ENCODE results near the gene ANGEL2. TPM values are rescaled to one million over a fixed set of nuclear protein-coding genes. Genes with fewer than 3 reads are reported as not detected.
A peak's percentile ranks its signal among the peaks of the same experiment; 100 is the strongest.
"Not testable (repeated sequence)": the region's sequence is repeated elsewhere in the genome, so short reads cannot be mapped to it uniquely, and the experiment has no call there.

The ANGEL2 gene
- total RNA-seq, 1 donor from 2014 or later = 21.2 TPM

- Mint-ChIP-seq H3K27ac (ENCODE audit: unreplicated experiment) (peak overlapping the region; percentile 88), H3K4me1 (ENCODE audit: low read depth) (peaks cover 34% of the 10 kb centered on the region), H3K4me3 (ENCODE audit: unreplicated experiment) (peak overlapping the region; percentile 89), H3K9me3 (ENCODE audit: low read depth) (peaks cover 12% of the 10 kb centered on the region), H3K36me3 (ENCODE audit: low read depth) (peaks cover 6% of the 10 kb centered on the region), H3K27me3 (ENCODE audit: low read depth) (no peaks in the 10 kb centered on the region)
- DNase-seq (ENCODE audit: low spot score) = no peak
- TF ChIP-seq CTCF (IDR thresholded peaks at IDR 0.05) = no peak
Observed at GRCh38 chr1:213050745-213051126, 35.1 kb upstream of the ANGEL2 start.

GRCh38 chr1:213049232-213049631, 33.6 kb upstream of the ANGEL2 start:
- Mint-ChIP-seq H3K36me3 (ENCODE audit: low read depth) (peaks cover 6% of the 10 kb centered on the region), H3K9me3 (ENCODE audit: low read depth) (peaks cover 12% of the 10 kb centered on the region), H3K4me3 (ENCODE audit: unreplicated experiment) (no peak overlapping the region)

DNA sequence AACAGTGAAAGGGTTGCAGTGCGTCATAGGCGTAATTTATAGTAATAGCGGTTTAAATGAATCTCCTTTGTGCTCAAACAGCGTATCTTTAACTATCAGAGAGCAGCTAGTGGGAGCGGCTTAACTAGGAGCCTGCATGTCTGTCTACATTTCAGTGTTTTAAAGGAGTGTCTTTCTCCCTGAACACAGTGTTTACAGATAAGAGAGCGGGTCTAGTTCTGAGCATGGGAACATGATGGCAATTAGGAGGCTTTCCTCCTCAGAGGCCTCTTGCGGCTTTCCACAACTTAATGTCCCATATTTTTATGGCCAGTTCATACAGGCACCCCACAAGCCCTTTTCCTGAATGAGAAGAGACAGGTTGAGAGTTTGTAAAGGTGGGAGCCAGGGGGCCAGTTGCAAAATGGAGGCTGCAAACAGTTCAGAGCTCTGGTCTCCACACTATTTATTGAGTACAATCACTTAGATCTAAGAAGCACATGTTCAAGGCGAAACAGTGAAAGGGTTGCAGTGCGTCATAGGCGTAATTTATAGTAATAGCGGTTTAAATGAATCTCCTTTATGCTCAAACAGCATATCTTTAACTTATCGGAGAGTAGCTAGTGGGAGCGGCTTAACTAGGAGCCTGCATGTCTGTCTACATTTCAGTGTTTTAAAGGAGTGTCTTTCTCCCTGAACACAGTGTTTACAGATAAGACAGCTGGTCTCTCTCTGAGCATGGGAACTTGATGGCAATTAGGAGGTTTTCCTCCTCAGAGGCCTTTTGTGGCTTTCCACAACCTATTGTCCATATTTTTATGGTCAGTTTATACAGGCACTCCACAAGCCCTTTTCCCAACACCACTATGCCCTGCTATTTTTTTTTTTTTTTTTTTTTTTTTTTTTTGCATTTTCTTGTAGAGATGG, 29.9 kb upstream of the ANGEL2 start:
- H3K9me3 Mint-ChIP-seq (ENCODE audit: low read depth); H3K27me3 Mint-ChIP-seq (ENCODE audit: low read depth); H3K36me3 Mint-ChIP-seq (ENCODE audit: low read depth); H3K4me1 Mint-ChIP-seq (ENCODE audit: low read depth); H3K27ac Mint-ChIP-seq (ENCODE audit: unreplicated experiment); H3K4me3 Mint-ChIP-seq (ENCODE audit: unreplicated experiment); DNase-seq (ENCODE audit: low spot score): not testable (repeated sequence)

More at GRCh38 chr1:213049232-213049631, 33.6 kb upstream of the ANGEL2 start:
- TF ChIP-seq CTCF (IDR thresholded peaks at IDR 0.05) = no peak
- Mint-ChIP-seq H3K27ac (ENCODE audit: unreplicated experiment) (no peak overlapping the region), H3K4me1 (ENCODE audit: low read depth) (peaks cover 28% of the 10 kb centered on the region), H3K27me3 (ENCODE audit: low read depth) (no peaks in the 10 kb centered on the region)
- DNase-seq (ENCODE audit: low spot score) = no peak

DNA sequence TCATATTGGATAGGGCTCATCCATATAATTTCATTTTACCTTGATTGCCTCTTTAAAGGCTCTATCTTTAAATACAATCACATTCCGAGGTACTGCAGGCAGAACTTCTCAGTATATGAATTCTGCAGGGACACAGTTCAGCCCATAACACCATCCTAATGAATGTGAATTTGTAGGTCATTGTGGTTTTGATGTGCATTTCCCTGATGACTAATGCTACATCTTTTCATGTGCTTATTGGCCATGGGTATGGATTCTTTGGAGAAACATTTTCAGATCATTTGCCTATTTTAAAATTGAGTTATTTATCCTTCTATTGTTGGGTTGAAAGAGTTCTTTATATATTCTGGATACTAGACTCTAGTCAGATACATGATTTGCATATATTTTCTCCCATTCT, 25.8 kb upstream of the ANGEL2 start:
- Mint-ChIP-seq H3K9me3 (ENCODE audit: low read depth) (no peaks in the 10 kb centered on the region), H3K4me3 (ENCODE audit: unreplicated experiment) (no peak overlapping the region)

DNA sequence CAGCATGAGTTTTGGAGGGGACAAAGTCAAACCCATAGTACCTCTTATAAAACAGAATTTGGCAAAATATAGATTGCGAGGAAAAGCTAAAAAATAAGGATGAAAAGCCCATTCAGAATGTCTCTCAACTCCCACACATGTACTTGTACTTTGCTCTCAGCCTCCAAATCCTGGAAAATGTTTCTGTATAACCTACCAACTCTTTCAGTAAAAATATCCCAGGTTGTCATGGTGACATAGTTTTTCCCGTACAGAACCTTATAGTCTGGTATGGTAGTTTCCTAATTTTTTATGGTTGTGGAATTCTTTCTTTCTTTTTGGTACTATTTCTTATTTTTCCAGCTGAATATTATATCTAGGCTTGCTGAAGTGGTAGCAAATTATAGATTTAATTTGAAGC, 19.9 kb upstream of the ANGEL2 start:
- Mint-ChIP-seq H3K4me1 (ENCODE audit: low read depth) (no peaks in the 10 kb centered on the region), H3K4me3 (ENCODE audit: unreplicated experiment) (no peak overlapping the region), H3K27ac (ENCODE audit: unreplicated experiment) (no peak overlapping the region), H3K9me3 (ENCODE audit: low read depth) (peaks cover 3% of the 10 kb centered on the region), H3K27me3 (ENCODE audit: low read depth) (peaks cover 15% of the 10 kb centered on the region), H3K36me3 (ENCODE audit: low read depth) (no peaks in the 10 kb centered on the region)
- DNase-seq (ENCODE audit: low spot score) = no peak
- no peak for TF ChIP-seq CTCF (IDR thresholded peaks at IDR 0.05)

More for the DNA sequence above, 25.8 kb upstream of the ANGEL2 start:
- no peak for DNase-seq (ENCODE audit: low spot score)
- H3K27me3 Mint-ChIP-seq (ENCODE audit: low read depth) = peaks cover 3% of the 10 kb centered on the region
- TF ChIP-seq CTCF (IDR thresholded peaks at IDR 0.05) = no peak
- H3K4me1 Mint-ChIP-seq (ENCODE audit: low read depth) = peaks cover 3% of the 10 kb centered on the region
- no peaks in the 10 kb centered on the region for H3K36me3 Mint-ChIP-seq (ENCODE audit: low read depth)
- no peak overlapping the region for H3K27ac Mint-ChIP-seq (ENCODE audit: unreplicated experiment)

DNA sequence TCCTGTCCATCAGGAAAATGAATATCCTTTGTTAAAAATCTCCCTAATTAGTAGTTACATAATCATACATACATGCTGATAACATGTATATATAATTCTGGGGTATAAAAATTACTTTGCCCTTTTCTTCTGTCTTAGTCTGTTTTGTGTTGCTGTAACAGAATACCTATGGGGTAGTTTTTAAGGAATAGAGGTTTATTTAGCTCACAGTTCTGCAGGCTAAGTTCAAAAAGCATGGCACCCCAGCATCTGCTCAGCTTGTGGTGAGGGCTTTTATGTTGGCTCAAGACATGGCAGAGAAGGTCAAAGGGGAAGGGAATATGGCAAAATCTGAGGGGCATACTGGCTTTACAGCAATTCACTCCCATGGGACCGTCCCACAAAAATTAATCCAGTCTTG, 19.0 kb upstream of the ANGEL2 start:
- Mint-ChIP-seq H3K27me3 (ENCODE audit: low read depth) (peaks cover 19% of the 10 kb centered on the region), H3K9me3 (ENCODE audit: low read depth) (peaks cover 3% of the 10 kb centered on the region), H3K4me1 (ENCODE audit: low read depth) (no peaks in the 10 kb centered on the region), H3K36me3 (ENCODE audit: low read depth) (no peaks in the 10 kb centered on the region), H3K27ac (ENCODE audit: unreplicated experiment) (no peak overlapping the region), H3K4me3 (ENCODE audit: unreplicated experiment) (no peak overlapping the region)
- no peak for DNase-seq (ENCODE audit: low spot score)
- no peak for TF ChIP-seq CTCF (IDR thresholded peaks at IDR 0.05)
